ENCODE results near the gene C6orf89. TPM values are rescaled to one million over a fixed set of nuclear protein-coding genes. Genes with fewer than 3 reads are reported as not detected.

The C6orf89 gene
- total and polyA plus RNA-seq, 2 of the 8 experiments (the other 6 are each of a cell fraction or from before 2014, with no cell fraction given): 4.6 to 12.3 TPM

- Histone ChIP-seq H2BK20ac (ENCODE audit: low read length) (no peak overlapping the region), H3K9me3 (ENCODE audit: insufficient read depth in 2 of 2, low read depth in 1 of 2, low read length in 1 of 2) (no peaks in the 10 kb centered on the region), H3K23ac (ENCODE audit: insufficient read length) (no peak overlapping the region), H3K23me2 (ENCODE audit: low read depth, low read length) (no peaks in the 10 kb centered on the region; the same call in 1 of the 2 replicates), H4K20me1 (replicated peaks in 1 of 2; ENCODE audit: control insufficient read depth in 1 of 2, insufficient read depth in 2 of 2, low read length in 2 of 2) (peaks cover 0 to 3% of the 10 kb centered on the region in 2 experiments), H2AK5ac (ENCODE audit: low read depth, low read length) (no peak overlapping the region), H3K4me2 (ENCODE audit: insufficient read depth in 1 of 2, low read depth in 2 of 2, low read length in 2 of 2) (no peak overlapping the region), H2BK120ac (replicated peaks; ENCODE audit: low read depth, low read length) (no peak overlapping the region), H3K4me3 (ENCODE audit: extremely low read depth in 1 of 4, insufficient read depth in 2 of 4, low read depth in 3 of 4, low read length in 4 of 4) (no peak overlapping the region), H3K14ac (ENCODE audit: insufficient read length) (no peak overlapping the region), H3K18ac (ENCODE audit: extremely low read depth, low read length) (no peak overlapping the region), H3K56ac (replicated peaks; ENCODE audit: insufficient read length, low read depth, low read length) (no peak overlapping the region), H3K4me1 (replicated peaks in 1 of 4; ENCODE audit: control insufficient read depth in 3 of 4, insufficient read depth in 4 of 4, low read length in 3 of 4) (no peaks in the 10 kb centered on the region; a peak in 1 of 7 replicates), H4K8ac (ENCODE audit: extremely low read depth, insufficient read depth, low read length) (no peak overlapping the region), H3K4ac (replicated peaks; ENCODE audit: insufficient read length, low read depth, low read length) (no peak overlapping the region), H4K5ac (ENCODE audit: insufficient read length, low read depth, low read length) (no peak overlapping the region), H2AFZ (ENCODE audit: low read length) (no peak overlapping the region), H3K79me2 (ENCODE audit: control insufficient read depth in 1 of 2, insufficient read depth in 2 of 2, low read length in 2 of 2) (no peaks in the 10 kb centered on the region), H4K91ac (replicated peaks; ENCODE audit: insufficient read length, low read length) (no peak overlapping the region), H3K9ac (replicated peaks in 1 of 4; ENCODE audit: extremely low read depth in 1 of 4, low read depth in 3 of 4, low read length in 3 of 4) (no peak overlapping the region), H3K36me3 (ENCODE audit: control insufficient read depth in 2 of 4, insufficient read depth in 4 of 4, low read length in 3 of 4) (no peaks in the 10 kb centered on the region), H3K27me3 (replicated peaks in 1 of 4; ENCODE audit: control insufficient read depth in 3 of 4, extremely low read depth in 1 of 4, insufficient read depth in 3 of 4, low read length in 3 of 4) (no peaks in the 10 kb centered on the region), H3K27ac (ENCODE audit: low read depth, low read length) (no peak overlapping the region), H3K79me1 (ENCODE audit: low read depth, low read length) (no peaks in the 10 kb centered on the region), H2BK15ac (ENCODE audit: low read length) (no peak overlapping the region), H2BK5ac (ENCODE audit: low read depth, low read length) (no peak overlapping the region), H2BK12ac (ENCODE audit: low read depth, low read length) (no peak overlapping the region)
- POLR2A ChIA-PET (ENCODE audit: partially characterized antibody): interaction anchor here (0.6 to 2.3 kb wide), 2 partner anchors 15 to 158 kb away, joined by 3 to 9 read pairs; partner anchors contain the start of gene PPIL1
- DNase-seq (ENCODE audit: low read depth in 1 of 2, low spot score in 2 of 2) (no peak), FAIRE-seq (no peak)
- CTCF ChIA-PET (ENCODE audit: partially characterized antibody): interaction anchor here (0.7 to 4.6 kb wide), 10 partner anchors 15 to 238 kb away, joined by 3 to 18 read pairs (median 4); partner anchors contain the start of gene PPIL1
- 83% methylated on average over 6 of the region's 6 CpGs; no CpG with 5 or more reads in 1 of the 2 experiments for WGBS, 2 experiments (ENCODE audit: extremely low coverage in 1 of 2, insufficient coverage in 1 of 2, insufficient read length in 1 of 2, insufficient replicate concordance in 2 of 2, low coverage in 1 of 2, low lambda C conversion rate in 2 of 2, missing lambda C conversion rate in 1 of 2)
- TF ChIP-seq POU5F1 (IDR thresholded peaks at IDR 0.05; ENCODE audit: low read depth, low read length): no peak
- no peak for TF ChIP-seq HDAC6 (IDR thresholded peaks at IDR 0.05; ENCODE audit: low read depth, low read length)
- TF ChIP-seq ZNF274 (IDR thresholded peaks at IDR 0.05; ENCODE audit: borderline replicate concordance, extremely low read depth, low read length): no peak
- TF ChIP-seq RFX5 (IDR thresholded peaks at IDR 0.05; ENCODE audit: borderline replicate concordance, low read depth, low read length): no peak
- TF ChIP-seq SIN3A (conservative IDR thresholded peaks at IDR 0.05 in 1 of 2, IDR thresholded peaks at IDR 0.05 in 1 of 2; ENCODE audit: low read depth in 1 of 2, low read length in 2 of 2): no peak
- no peak for TF ChIP-seq SIRT6 (IDR thresholded peaks at IDR 0.05; ENCODE audit: low read length)
- TF ChIP-seq EZH2 (IDR thresholded peaks at IDR 0.05; ENCODE audit: low read depth, low read length, severe bottlenecking): no peak
Measured at GRCh38 chr6:36888654-36889481, 3.1 kb downstream of the C6orf89 start.
